ENCODE data around the gene GALNT8.

DNA sequence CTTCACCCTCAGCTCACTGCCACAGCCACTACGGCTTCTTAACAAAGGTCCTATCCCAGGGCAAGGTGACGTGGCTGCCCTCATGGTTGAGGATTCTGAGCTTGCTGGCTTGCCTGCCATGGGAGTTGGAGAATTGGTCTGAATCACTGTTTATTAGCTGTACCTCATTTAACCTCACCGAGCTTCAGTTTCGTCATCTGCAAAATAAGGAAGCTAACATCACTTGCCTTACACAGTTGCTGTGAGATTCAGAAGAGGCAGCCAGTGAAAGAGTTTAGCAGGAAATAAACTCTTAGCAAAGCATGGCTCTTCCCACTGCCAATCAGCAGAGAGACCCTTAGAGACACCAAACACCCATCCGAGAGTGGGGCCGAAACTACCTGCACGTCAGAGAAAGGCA lies 99.5 kb downstream of the GALNT8 start:
- TF ChIP-seq POLR2AphosphoS5 (IDR thresholded peaks at IDR 0.05; ENCODE audit: low read depth) (no peak), CREB1 (CRISPR knock-in tag; IDR thresholded peaks at IDR 0.05; ENCODE audit: low read depth) (no peak), EZH2phosphoT487 (IDR thresholded peaks at IDR 0.05; ENCODE audit: unreplicated experiment) (no peak)
- TF ChIP-seq, protein P1, sequence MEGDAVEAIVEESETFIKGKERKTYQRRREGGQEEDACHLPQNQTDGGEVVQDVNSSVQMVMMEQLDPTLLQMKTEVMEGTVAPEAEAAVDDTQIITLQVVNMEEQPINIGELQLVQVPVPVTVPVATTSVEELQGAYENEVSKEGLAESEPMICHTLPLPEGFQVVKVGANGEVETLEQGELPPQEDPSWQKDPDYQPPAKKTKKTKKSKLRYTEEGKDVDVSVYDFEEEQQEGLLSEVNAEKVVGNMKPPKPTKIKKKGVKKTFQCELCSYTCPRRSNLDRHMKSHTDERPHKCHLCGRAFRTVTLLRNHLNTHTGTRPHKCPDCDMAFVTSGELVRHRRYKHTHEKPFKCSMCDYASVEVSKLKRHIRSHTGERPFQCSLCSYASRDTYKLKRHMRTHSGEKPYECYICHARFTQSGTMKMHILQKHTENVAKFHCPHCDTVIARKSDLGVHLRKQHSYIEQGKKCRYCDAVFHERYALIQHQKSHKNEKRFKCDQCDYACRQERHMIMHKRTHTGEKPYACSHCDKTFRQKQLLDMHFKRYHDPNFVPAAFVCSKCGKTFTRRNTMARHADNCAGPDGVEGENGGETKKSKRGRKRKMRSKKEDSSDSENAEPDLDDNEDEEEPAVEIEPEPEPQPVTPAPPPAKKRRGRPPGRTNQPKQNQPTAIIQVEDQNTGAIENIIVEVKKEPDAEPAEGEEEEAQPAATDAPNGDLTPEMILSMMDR (conservative IDR thresholded peaks at IDR 0.05; ENCODE audit: low read depth in 2 of 2) = no peak
- TF ChIP-seq, protein P2, sequence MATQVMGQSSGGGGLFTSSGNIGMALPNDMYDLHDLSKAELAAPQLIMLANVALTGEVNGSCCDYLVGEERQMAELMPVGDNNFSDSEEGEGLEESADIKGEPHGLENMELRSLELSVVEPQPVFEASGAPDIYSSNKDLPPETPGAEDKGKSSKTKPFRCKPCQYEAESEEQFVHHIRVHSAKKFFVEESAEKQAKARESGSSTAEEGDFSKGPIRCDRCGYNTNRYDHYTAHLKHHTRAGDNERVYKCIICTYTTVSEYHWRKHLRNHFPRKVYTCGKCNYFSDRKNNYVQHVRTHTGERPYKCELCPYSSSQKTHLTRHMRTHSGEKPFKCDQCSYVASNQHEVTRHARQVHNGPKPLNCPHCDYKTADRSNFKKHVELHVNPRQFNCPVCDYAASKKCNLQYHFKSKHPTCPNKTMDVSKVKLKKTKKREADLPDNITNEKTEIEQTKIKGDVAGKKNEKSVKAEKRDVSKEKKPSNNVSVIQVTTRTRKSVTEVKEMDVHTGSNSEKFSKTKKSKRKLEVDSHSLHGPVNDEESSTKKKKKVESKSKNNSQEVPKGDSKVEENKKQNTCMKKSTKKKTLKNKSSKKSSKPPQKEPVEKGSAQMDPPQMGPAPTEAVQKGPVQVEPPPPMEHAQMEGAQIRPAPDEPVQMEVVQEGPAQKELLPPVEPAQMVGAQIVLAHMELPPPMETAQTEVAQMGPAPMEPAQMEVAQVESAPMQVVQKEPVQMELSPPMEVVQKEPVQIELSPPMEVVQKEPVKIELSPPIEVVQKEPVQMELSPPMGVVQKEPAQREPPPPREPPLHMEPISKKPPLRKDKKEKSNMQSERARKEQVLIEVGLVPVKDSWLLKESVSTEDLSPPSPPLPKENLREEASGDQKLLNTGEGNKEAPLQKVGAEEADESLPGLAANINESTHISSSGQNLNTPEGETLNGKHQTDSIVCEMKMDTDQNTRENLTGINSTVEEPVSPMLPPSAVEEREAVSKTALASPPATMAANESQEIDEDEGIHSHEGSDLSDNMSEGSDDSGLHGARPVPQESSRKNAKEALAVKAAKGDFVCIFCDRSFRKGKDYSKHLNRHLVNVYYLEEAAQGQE (IDR thresholded peaks at IDR 0.05; ENCODE audit: unreplicated experiment) = no peak
